GM21526 (cell line): Measurements from ENCODE around the gene PTH2R.
A peak's percentile ranks its signal among the peaks of the same experiment; 100 is the strongest.
"Not testable (repeated sequence)": the region's sequence is repeated elsewhere in the genome, so short reads cannot be mapped to it uniquely, and the experiment has no call there.

ENCODE experiments used
- ATAC-seq: cut with Tn5 transposase; IDR thresholded peaks from one replicate; pipeline ENCODE4 v1.9.1; 2021; ENCODE audit warnings: moderate library complexity; ENCODE audit not compliant: unreplicated experiment, low FRiP score

PTH2R gene

GRCh38 chr2:208481945-208482344, 75.4 kb downstream of the PTH2R start:
- ATAC-seq = not testable (repeated sequence)

- ATAC-seq = not testable (repeated sequence)
Observed at GRCh38 chr2:208482453-208483015, 75.9 kb downstream of the PTH2R start.

GRCh38 chr2:208485390-208485789, 78.8 kb downstream of the PTH2R start:
- no peak for ATAC-seq

GRCh38 chr2:208488686-208489564, 82.3 kb downstream of the PTH2R start:
- ATAC-seq = no peak

- ATAC-seq = no peak
Observed at GRCh38 chr2:208489687-208490086, 83.1 kb downstream of the PTH2R start.

GRCh38 chr2:208490492-208490891, 83.9 kb downstream of the PTH2R start:
- no peak for ATAC-seq

- no peak for ATAC-seq
Observed at GRCh38 chr2:208491641-208492040, 85.0 kb downstream of the PTH2R start.

- ATAC-seq = no peak
Observed at GRCh38 chr2:208492069-208492468, 85.5 kb downstream of the PTH2R start.

GRCh38 chr2:208493186-208493585, 86.6 kb downstream of the PTH2R start:
- no peak for ATAC-seq

GRCh38 chr2:208496129-208496528, 89.5 kb downstream of the PTH2R start:
- ATAC-seq = no peak

GRCh38 chr2:208501206-208501605, 94.6 kb downstream of the PTH2R start:
- ATAC-seq = no peak

GRCh38 chr2:208502288-208502687, 95.7 kb downstream of the PTH2R start:
- ATAC-seq = no peak

- ATAC-seq = not testable (repeated sequence)
Observed at GRCh38 chr2:208505365-208505764, 98.8 kb downstream of the PTH2R start.

GRCh38 chr2:208509586-208509985, 103.0 kb downstream of the PTH2R start:
- no peak for ATAC-seq

GRCh38 chr2:208511016-208511415, 104.4 kb downstream of the PTH2R start:
- no peak for ATAC-seq

- no peak for ATAC-seq
Observed at GRCh38 chr2:208511573-208511972, 105.0 kb downstream of the PTH2R start.

- ATAC-seq = no peak
Observed at GRCh38 chr2:208515099-208515498, 108.5 kb downstream of the PTH2R start.

GRCh38 chr2:208523069-208523468, 116.5 kb downstream of the PTH2R start:
- ATAC-seq = not testable (repeated sequence)

GRCh38 chr2:208525165-208525564, 118.6 kb downstream of the PTH2R start:
- not testable (repeated sequence) for ATAC-seq

GRCh38 chr2:208529796-208530195, 123.2 kb downstream of the PTH2R start:
- ATAC-seq = no peak

- ATAC-seq = peak; percentile 88
Observed at GRCh38 chr2:208531361-208531760, 124.8 kb downstream of the PTH2R start.

GRCh38 chr2:208535578-208535977, 129.0 kb downstream of the PTH2R start:
- not testable (repeated sequence) for ATAC-seq
